HepG2 (cell line): ENCODE data around the gene SPDYE4. TPM values are rescaled to one million over a fixed set of nuclear protein-coding genes. Genes with fewer than 3 reads are reported as not detected.

Experiments used
- ATAC-seq: fragments of 200-7000 bp; cut with Tn5 transposase; 3 replicates; pipeline ENCODE4 v1.9.1; 2020; ENCODE audit warnings: mild to moderate bottlenecking, moderate library complexity
- BruUV-seq: library from RNA; stranded (reverse); fragments of 400-500 nt; replicated peaks from 2 replicates; lab custom pipeline; 2021; lab: Mats Ljungman, UMichigan
- CTCF ChIA-PET: fragments of 300-600 bp; formaldehyde crosslinking; extraction: SDS; loops from one replicate; lab custom pipeline; 2021; ENCODE audit warnings: low total read pairs, inconsistent platforms, low intra/inter-chr PET ratio; lab: Yijun Ruan, JAX
- POLR2A ChIA-PET: fragments of 350-600 bp; sonication (Branson Sonifier 250); formaldehyde crosslinking; loops from one replicate; lab custom pipeline; 2020; ENCODE audit warnings: antibody characterized with exemption, inconsistent platforms; lab: Yijun Ruan, JAX
- DNase-seq: peaks from one replicate; pipeline ENCODE4 v3.0.0-alpha.2; 2015; ENCODE audit warnings: low spot score
- FAIRE-seq: peaks from 3 replicates; lab custom pipeline; 2011; peaks lifted over from hg19 to GRCh38; lab: Jason Lieb, UNC
- H2AFZ ChIP-seq: one replicate; pipeline ENCODE4 v1.6.1; 2011; ENCODE audit warnings: low read length, inconsistent platforms
- H3K27ac ChIP-seq: fragments of 300-600 bp; 3 replicates; pipeline ENCODE4 v1.8.0; 2011; ENCODE audit warnings: mixed run types, mild to moderate bottlenecking, mixed read lengths, low read length, inconsistent platforms; ENCODE audit not compliant: insufficient read depth; ENCODE audit errors: extremely low read length
- H3K27me3 ChIP-seq, 2 experiments: fragments of 200-600 bp in 1 of 2; 2 replicates in 1 of 2; 3 replicates in 1 of 2; pipeline versions ENCODE4 v1.6.0 to v1.8.0; 2011; ENCODE audit warnings: low read length in 2 of 2, mild to moderate bottlenecking in 2 of 2, moderate library complexity in 2 of 2, inconsistent platforms in 1 of 2; ENCODE audit not compliant: insufficient read depth in 2 of 2, control insufficient read depth in 1 of 2
- H3K36me3 ChIP-seq, 2 experiments: fragments of 200-600 bp in 1 of 2; replicated peaks in 1 of 2; 2 replicates in 1 of 2; 3 replicates in 1 of 2; pipeline versions ENCODE4 v1.5.1 to v1.8.0; 2011; ENCODE audit warnings: low read length in 2 of 2, inconsistent platforms in 1 of 2; ENCODE audit not compliant: insufficient read depth in 2 of 2, control insufficient read depth in 1 of 2
- H3K4me1 ChIP-seq: 2 replicates; pipeline ENCODE4 v1.5.1; 2012; ENCODE audit warnings: low read length, inconsistent platforms; ENCODE audit not compliant: insufficient read depth
- H3K4me2 ChIP-seq: 2 replicates; pipeline ENCODE4 v1.6.0; 2011; ENCODE audit warnings: low read depth, low read length, inconsistent platforms
- H3K4me3 ChIP-seq, 3 experiments: fragments of 200-600 bp in 1 of 3; sonication (generic), shearing (Covaris generic) in 1 of 3; replicated peaks in 1 of 3; 2 replicates each; pipeline ENCODE4 v1.5.1; 2011 to 2016; ENCODE audit warnings: low read length in 3 of 3, inconsistent platforms in 2 of 3, low read depth in 2 of 3, mild to moderate bottlenecking in 2 of 3, control low read depth in 1 of 3, mixed read lengths in 1 of 3; ENCODE audit not compliant: insufficient read depth in 1 of 3
- H3K79me2 ChIP-seq: one replicate; pipeline ENCODE4 v1.6.1; 2011; ENCODE audit warnings: low read length, inconsistent platforms; ENCODE audit not compliant: insufficient read depth
- H3K9ac ChIP-seq: 2 replicates; pipeline ENCODE4 v1.6.0; 2011; ENCODE audit warnings: mild to moderate bottlenecking, low read depth, low read length, inconsistent platforms; ENCODE audit not compliant: insufficient read depth
- H3K9me3 ChIP-seq: 2 replicates; pipeline ENCODE4 v1.5.1; 2012; ENCODE audit warnings: mild to moderate bottlenecking, low read length
- H4K20me1 ChIP-seq: 2 replicates; pipeline ENCODE4 v1.6.0; 2011; ENCODE audit warnings: inconsistent platforms, mild to moderate bottlenecking, low read length, moderate library complexity; ENCODE audit not compliant: insufficient read depth
- HNF4A ChIP-seq: sonication (generic); formaldehyde crosslinking; IDR thresholded peaks from 2 replicates; pipeline ENCODE4 v1.4.0; 2020; ENCODE audit warnings: missing genetic modification reagents
- MEIS2 ChIP-seq: sonication (generic); formaldehyde crosslinking; IDR thresholded peaks from 2 replicates; pipeline ENCODE4 v1.9.0; 2021; ENCODE audit warnings: mild to moderate bottlenecking, missing genetic modification reagents
- NR2F1 ChIP-seq, 2 experiments: fragments of 450-650 bp in 1 of 2; formaldehyde crosslinking in 1 of 2; IDR thresholded peaks; 2 replicates each; pipeline versions ENCODE4 v1.5.0 to v1.6.1; 2016 to 2020; ENCODE audit warnings: mild to moderate bottlenecking in 1 of 2, missing compliant biosample characterization in 1 of 2, missing genetic modification reagents in 1 of 2, moderate library complexity in 1 of 2
- RFX5 ChIP-seq: IDR thresholded peaks from 2 replicates; pipeline ENCODE4 v1.6.1; 2011; ENCODE audit warnings: low read depth, low read length, improper control_type of control experiment
- ZNF589 ChIP-seq: sonication (generic); formaldehyde crosslinking; conservative IDR thresholded peaks from 2 replicates; pipeline ENCODE4 v1.8.0; 2022; ENCODE audit warnings: mild to moderate bottlenecking, moderate library complexity, missing genetic modification reagents
- ZNF790 ChIP-seq: sonication (generic); formaldehyde crosslinking; IDR thresholded peaks from 2 replicates; pipeline ENCODE4 v1.8.0; 2022; ENCODE audit warnings: missing genetic modification reagents, mild to moderate bottlenecking, borderline replicate concordance
- ZNF839 ChIP-seq: sonication (generic); formaldehyde crosslinking; IDR thresholded peaks from 2 replicates; pipeline ENCODE4 v1.4.0; 2020; ENCODE audit warnings: missing genetic modification reagents, mild to moderate bottlenecking, borderline replicate concordance
- WGBS: methylation state at CpG from one replicate; pipeline ENCODE4 v1.1.6; 2017; ENCODE audit warnings: low lambda C conversion rate; 5-methylcytosine and 5-hydroxymethylcytosine counted together
- in situ Hi-C: cut with HindIII; loops from 2 replicates; pipeline ENCODE4 v1.10.0; 2017; ENCODE audit warnings: low pct_unique_long_range_greater_than_20kb; ENCODE audit not compliant: extremely low pct_ligation_motif_present
- intact Hi-C: fragments of 100-400 bp; cut with micrococcal nuclease; formaldehyde crosslinking; loops from one replicate; pipeline ENCODE4 v1.10.0; 2022; ENCODE audit not compliant: unreplicated experiment
- polyA plus RNA-seq, 8 experiments: library from polyadenylated mRNA; depleted of rRNA in 3 of 8; stranded (reverse) in 7 of 8; unstranded in 1 of 8; fragments of >200 nt; fragmentation: Illumina TruSeq in 4 of 8; extraction: Trizol in 4 of 8; gene quantifications; 2 replicates each; pipeline versions ENCODE4 v1.2.1 to v1.2.3, GENCODE V29; 2011 to 2016; ENCODE audit warnings: low read depth in 4 of 8, missing spikeins in 1 of 8, mixed read lengths in 1 of 8; ENCODE audit not compliant: insufficient read depth in 1 of 8
- total RNA-seq, 5 experiments: library from RNA; depleted of rRNA; stranded (reverse); fragments of >200 nt; fragmentation: Illumina TruSeq; extraction: Trizol; gene quantifications; 2 replicates each; pipeline ENCODE4 v1.2.3, GENCODE V29; 2016; ENCODE audit warnings: low read depth in 1 of 5
- TF ChIP-seq, protein P1 (sequence below): sonication (generic); formaldehyde crosslinking; IDR thresholded peaks from 2 replicates; pipeline ENCODE4 v1.5.0; 2020; ENCODE audit warnings: mild to moderate bottlenecking, missing genetic modification reagents, moderate library complexity

SPDYE4 gene
- total and polyA plus RNA-seq, 2 of the 13 experiments (the other 11 are each of a cell fraction or from before 2014, with no cell fraction given): not detected

DNA sequence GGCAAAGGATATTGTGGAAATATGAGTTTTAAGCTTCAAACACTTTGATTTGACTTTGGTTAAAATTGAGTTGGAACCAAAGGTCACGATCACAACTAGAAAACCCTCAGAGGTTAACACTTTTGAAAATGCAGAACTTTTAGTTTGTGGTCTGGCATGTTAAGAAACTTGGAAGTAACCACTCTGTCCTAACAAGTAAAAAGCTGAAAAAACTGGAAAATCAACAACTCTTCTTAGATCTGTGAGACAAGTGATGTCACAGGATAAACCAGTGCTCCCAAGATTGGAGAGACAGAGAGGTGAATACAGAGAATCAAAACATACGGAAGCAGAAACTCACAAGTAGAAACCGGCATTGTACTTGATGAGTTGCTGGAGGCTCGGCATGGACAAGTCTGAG, 23.4 kb upstream of the SPDYE4 start:
- H3K4me3 ChIP-seq: no peak overlapping the region
- FAIRE-seq: no peak
- H3K79me2 ChIP-seq: no peaks in the 10 kb centered on the region
- POLR2A ChIA-PET: no interaction called here
- H2AFZ ChIP-seq: no peak overlapping the region
- in situ Hi-C loops (no loop called here), intact Hi-C loops (no loop called here)
- no peak overlapping the region for H3K4me2 ChIP-seq
- peaks cover 1 to 19% of the 10 kb centered on the region in 2 experiments; a peak in 2 of 5 replicates for H3K27me3 ChIP-seq
- H3K27ac ChIP-seq: no peak overlapping the region
- ATAC-seq: no peak
- 37% methylated on average over 4 of the region's 4 CpGs for WGBS
- H3K4me1 ChIP-seq: no peaks in the 10 kb centered on the region
- no peaks in the 10 kb centered on the region for H4K20me1 ChIP-seq
- no peak for TF ChIP-seq ZNF790
- no peak for TF ChIP-seq ZNF589 (CRISPR knock-in tag)
- TF ChIP-seq, all 625 proteins: peak for 0
- BruUV-seq: no TSS peak
- no peak overlapping the region for H3K9ac ChIP-seq
- CTCF ChIA-PET: no interaction called here
- no peaks in the 10 kb centered on the region for H3K36me3 ChIP-seq
- no peaks in the 10 kb centered on the region for H3K9me3 ChIP-seq
- no peak for DNase-seq

DNA sequence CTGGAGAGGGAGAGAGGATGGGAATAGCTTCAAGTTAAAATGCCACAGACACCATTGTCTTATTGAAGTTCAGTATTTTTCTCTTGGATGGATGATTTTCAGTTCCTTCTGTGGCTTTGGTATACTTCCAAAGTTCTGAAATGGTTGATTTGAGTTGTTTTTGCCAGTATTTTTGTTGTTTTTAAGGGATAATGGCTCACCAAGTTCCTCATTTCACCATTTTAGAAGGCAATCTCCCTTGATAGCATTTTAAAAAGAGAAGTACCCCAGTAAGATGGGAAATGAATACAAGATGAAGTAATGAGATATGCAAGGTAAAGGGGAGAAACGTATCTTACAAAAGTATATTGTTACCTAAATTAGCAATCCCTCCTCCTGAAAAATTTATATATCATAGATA, 18.5 kb upstream of the SPDYE4 start:
- Histone ChIP-seq H2AFZ (no peak overlapping the region), H3K79me2 (no peaks in the 10 kb centered on the region), H3K9me3 (no peaks in the 10 kb centered on the region), H3K4me1 (no peaks in the 10 kb centered on the region), H3K9ac (no peak overlapping the region), H3K27ac (no peak overlapping the region), H4K20me1 (no peaks in the 10 kb centered on the region), H3K27me3 (peaks cover 1 to 5% of the 10 kb centered on the region in 2 experiments; a peak in 1 of 5 replicates), H3K4me2 (no peak overlapping the region), H3K36me3 (no peaks in the 10 kb centered on the region), H3K4me3 (no peak overlapping the region)
- TF ChIP-seq MEIS2 (CRISPR knock-in tag) (no peak), ZNF839 (CRISPR knock-in tag) (no peak), RFX5 (no peak), NR2F1 (CRISPR knock-in tag; IDR thresholded peaks at IDR 0.05) (no peak), HNF4A (no peak)
- TF ChIP-seq, protein P1, sequence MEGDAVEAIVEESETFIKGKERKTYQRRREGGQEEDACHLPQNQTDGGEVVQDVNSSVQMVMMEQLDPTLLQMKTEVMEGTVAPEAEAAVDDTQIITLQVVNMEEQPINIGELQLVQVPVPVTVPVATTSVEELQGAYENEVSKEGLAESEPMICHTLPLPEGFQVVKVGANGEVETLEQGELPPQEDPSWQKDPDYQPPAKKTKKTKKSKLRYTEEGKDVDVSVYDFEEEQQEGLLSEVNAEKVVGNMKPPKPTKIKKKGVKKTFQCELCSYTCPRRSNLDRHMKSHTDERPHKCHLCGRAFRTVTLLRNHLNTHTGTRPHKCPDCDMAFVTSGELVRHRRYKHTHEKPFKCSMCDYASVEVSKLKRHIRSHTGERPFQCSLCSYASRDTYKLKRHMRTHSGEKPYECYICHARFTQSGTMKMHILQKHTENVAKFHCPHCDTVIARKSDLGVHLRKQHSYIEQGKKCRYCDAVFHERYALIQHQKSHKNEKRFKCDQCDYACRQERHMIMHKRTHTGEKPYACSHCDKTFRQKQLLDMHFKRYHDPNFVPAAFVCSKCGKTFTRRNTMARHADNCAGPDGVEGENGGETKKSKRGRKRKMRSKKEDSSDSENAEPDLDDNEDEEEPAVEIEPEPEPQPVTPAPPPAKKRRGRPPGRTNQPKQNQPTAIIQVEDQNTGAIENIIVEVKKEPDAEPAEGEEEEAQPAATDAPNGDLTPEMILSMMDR (CRISPR knock-in tag): no peak
- no TSS peak for BruUV-seq
- 3% methylated on average over 1 of the region's 1 CpG for WGBS
- in situ Hi-C loops: no loop called here
- POLR2A ChIA-PET: no interaction called here
- DNase-seq: no peak
- intact Hi-C loops: no loop called here
- no peak for ATAC-seq
- CTCF ChIA-PET: no interaction called here
- no peak for FAIRE-seq
